Esophagus muscularis mucosa (tissue), 4 donors: ENCODE results near the gene ASB1. TPM values are rescaled to one million over a fixed set of nuclear protein-coding genes. Genes with fewer than 3 reads are reported as not detected.
A peak's percentile ranks its signal among the peaks of the same experiment; 100 is the strongest.

Experiments used
- DNase-seq: peaks from one replicate; pipeline ENCODE4 v3.0.0-alpha.2; 2017; ENCODE audit errors: extremely low spot score
- H3K27ac ChIP-seq, 4 donors: fragments of 200-600 bp; sonication (generic); replicated peaks in 1 of 4; 1 replicate in 3 of 4; 2 replicates in 1 of 4; pipeline ENCODE4 v1.5.1; 2016 to 2019; ENCODE audit warnings: mild to moderate bottlenecking in 1 of 4
- H3K27me3 ChIP-seq, 4 donors: fragments of 200-600 bp; sonication (generic); one replicate each; pipeline versions ENCODE4 v1.5.1 to v1.6.0; 2016 to 2019
- H3K36me3 ChIP-seq, 4 donors: fragments of 200-600 bp; sonication (generic); one replicate each; pipeline ENCODE4 v1.5.1; 2016 to 2019
- H3K4me1 ChIP-seq, 4 donors: fragments of 200-600 bp; sonication (generic); one replicate each; pipeline ENCODE4 v1.5.1; 2016 to 2019
- H3K4me3 ChIP-seq, 4 donors: fragments of 200-600 bp; sonication (generic); 1 replicate in 2 of 4; 2 replicates in 2 of 4; pipeline ENCODE4 v1.5.1; 2016 to 2019; ENCODE audit warnings: mild to moderate bottlenecking in 4 of 4, moderate library complexity in 1 of 4
- H3K9me3 ChIP-seq, 4 donors: fragments of 200-600 bp; sonication (generic); 1 replicate in 3 of 4; 2 replicates in 1 of 4; pipeline ENCODE4 v1.5.1; 2016 to 2019
- EP300 ChIP-seq: sonication (generic); formaldehyde crosslinking; IDR thresholded peaks from one replicate; pipeline ENCODE4 v1.6.1; 2017; ENCODE audit warnings: antibody characterized with exemption
- POLR2A ChIP-seq: fragments of 450-650 bp; IDR thresholded peaks from one replicate; pipeline ENCODE4 v1.6.1; 2017; ENCODE audit warnings: antibody characterized with exemption, moderate library complexity, mild to moderate bottlenecking, low read depth
- POLR2AphosphoS5 ChIP-seq, 2 donors: sonication (generic); formaldehyde crosslinking; IDR thresholded peaks; one replicate each; pipeline ENCODE4 v1.6.1; 2017; ENCODE audit warnings: antibody characterized with exemption in 2 of 2
- WGBS: methylation state at CpG from one replicate; pipeline ENCODE4 v1.1.5; 2018; 5-methylcytosine and 5-hydroxymethylcytosine counted together
- intact Hi-C: fragments of 100-400 bp; cut with DNase I; formaldehyde crosslinking; loops from one replicate; pipeline ENCODE4 v1.15.1; 2023
- total RNA-seq, 4 donors: library from RNA; depleted of rRNA; stranded (reverse); fragments of >200 nt; gene quantifications; one replicate each; pipeline versions ENCODE4 v1.1.0 to v1.2.1, GENCODE V29; 2016
- TF ChIP-seq, protein P1 (sequence below), 3 experiments: fragments of 200-600 bp in 2 of 3; fragments of 450-650 bp in 1 of 3; sonication (generic) in 2 of 3; IDR thresholded peaks; one replicate each; pipeline ENCODE4 v1.5.1; 2017 to 2019; ENCODE audit warnings: antibody characterized with exemption in 3 of 3, mild to moderate bottlenecking in 2 of 3, moderate library complexity in 1 of 3

The ASB1 gene
- total RNA-seq, 4 donors from 2014 or later: 19.9 to 42.1 (median 33.9) TPM

- H3K27me3 ChIP-seq: peaks cover 0 to 11% (median 0%) of the 10 kb centered on the region in 4 donors
- TF ChIP-seq, protein P1, sequence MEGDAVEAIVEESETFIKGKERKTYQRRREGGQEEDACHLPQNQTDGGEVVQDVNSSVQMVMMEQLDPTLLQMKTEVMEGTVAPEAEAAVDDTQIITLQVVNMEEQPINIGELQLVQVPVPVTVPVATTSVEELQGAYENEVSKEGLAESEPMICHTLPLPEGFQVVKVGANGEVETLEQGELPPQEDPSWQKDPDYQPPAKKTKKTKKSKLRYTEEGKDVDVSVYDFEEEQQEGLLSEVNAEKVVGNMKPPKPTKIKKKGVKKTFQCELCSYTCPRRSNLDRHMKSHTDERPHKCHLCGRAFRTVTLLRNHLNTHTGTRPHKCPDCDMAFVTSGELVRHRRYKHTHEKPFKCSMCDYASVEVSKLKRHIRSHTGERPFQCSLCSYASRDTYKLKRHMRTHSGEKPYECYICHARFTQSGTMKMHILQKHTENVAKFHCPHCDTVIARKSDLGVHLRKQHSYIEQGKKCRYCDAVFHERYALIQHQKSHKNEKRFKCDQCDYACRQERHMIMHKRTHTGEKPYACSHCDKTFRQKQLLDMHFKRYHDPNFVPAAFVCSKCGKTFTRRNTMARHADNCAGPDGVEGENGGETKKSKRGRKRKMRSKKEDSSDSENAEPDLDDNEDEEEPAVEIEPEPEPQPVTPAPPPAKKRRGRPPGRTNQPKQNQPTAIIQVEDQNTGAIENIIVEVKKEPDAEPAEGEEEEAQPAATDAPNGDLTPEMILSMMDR (IDR thresholded peaks at IDR 0.05): no peak
- TF ChIP-seq POLR2AphosphoS5 (IDR thresholded peaks at IDR 0.05): no peak
- no peak for TF ChIP-seq POLR2A
- TF ChIP-seq EP300: no peak
- H3K27ac ChIP-seq: no peak overlapping the region
- H3K4me1 ChIP-seq: no peaks in the 10 kb centered on the region
- peak; percentile 53 for DNase-seq
- H3K9me3 ChIP-seq: no peaks in the 10 kb centered on the region
- no peaks in the 10 kb centered on the region for H3K36me3 ChIP-seq
- WGBS: 92% methylated on average over 9 of the region's 10 CpGs
- no peak overlapping the region for H3K4me3 ChIP-seq
- intact Hi-C loops: no loop called here
These were observed 68.7 kb downstream of the ASB1 start for GRCh38 chr2:238495422-238495821.

DNA sequence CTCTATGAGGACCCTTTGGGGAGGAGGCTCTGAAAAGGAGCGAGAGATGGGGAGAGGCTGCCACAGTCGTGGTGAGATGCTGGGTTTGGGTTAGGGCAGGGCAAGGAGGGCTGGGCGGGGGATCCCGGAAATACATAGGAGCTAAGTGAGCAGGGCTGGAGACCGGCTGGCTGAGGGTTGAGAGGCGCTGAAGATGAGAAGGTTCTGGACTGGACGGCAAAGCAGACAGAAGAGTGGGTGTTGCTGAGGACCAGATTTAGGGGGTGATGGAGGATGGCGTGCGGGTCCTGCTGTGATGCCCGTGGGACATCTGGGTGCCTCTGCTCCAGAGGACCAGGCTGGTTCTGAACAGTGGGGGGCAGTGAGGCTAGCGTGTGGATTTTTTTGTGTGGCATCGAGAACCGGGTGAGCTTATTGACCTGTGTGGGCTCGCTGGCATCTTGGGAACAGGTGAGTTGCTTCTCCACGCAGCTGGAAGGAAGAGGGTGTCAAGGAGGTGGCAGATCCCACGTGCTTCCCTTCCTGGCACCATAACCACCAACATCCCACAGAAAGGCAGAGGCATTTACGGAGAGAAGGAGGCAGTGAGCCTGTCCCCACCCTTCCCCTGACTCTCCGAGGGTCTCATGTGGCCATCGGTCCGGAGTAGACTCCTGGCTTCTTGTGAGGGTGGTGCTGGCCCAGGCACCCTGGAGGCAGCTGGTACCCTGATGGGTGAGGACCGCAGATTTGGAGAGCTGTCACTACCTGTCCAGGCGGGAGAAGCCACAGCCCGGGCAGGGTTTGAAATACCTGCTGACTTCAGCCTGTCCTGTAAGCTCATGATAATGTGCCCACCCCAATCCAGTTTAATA is 70.3 kb downstream of the ASB1 start:
- intact Hi-C loops: no loop called here
- DNase-seq: peak; percentile 79
- no peak overlapping the region for H3K4me3 ChIP-seq
- TF ChIP-seq, protein P1 (IDR thresholded peaks at IDR 0.05): no peak
- TF ChIP-seq POLR2A: no peak
- no peak for TF ChIP-seq POLR2AphosphoS5 (IDR thresholded peaks at IDR 0.05)
- no peak for TF ChIP-seq EP300
- H3K27ac ChIP-seq: no peak overlapping the region
- H3K4me1 ChIP-seq: no peaks in the 10 kb centered on the region
- H3K27me3 ChIP-seq: peaks cover 0 to 11% (median 0%) of the 10 kb centered on the region in 4 donors
- H3K9me3 ChIP-seq: no peaks in the 10 kb centered on the region
- WGBS: 90% methylated on average over 20 of the region's 23 CpGs
- H3K36me3 ChIP-seq: no peaks in the 10 kb centered on the region

DNA sequence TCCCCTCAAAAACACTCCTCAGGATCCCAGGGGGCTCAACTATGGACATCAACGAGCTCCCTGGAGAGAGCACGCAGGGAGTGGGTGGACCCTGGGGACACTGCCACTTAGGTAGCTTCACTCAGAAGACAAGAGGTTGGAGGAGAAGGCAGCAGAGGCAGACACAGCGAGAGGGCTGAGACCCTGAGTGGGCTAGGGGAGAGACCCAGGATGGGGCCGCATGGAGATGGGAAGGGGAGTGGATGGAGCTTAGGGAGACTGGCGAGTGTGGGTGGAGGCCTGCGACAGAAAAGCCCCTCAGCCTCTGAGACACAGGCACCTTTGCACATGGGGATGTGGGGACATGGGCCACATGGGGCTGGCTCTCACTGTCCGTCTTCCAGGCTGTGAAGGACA is 70.9 kb downstream of the ASB1 start:
- Histone ChIP-seq H3K9me3 (no peaks in the 10 kb centered on the region), H3K27ac (no peak overlapping the region), H3K27me3 (peaks cover 0 to 11% (median 0%) of the 10 kb centered on the region in 4 donors), H3K36me3 (no peaks in the 10 kb centered on the region), H3K4me3 (no peak overlapping the region), H3K4me1 (no peaks in the 10 kb centered on the region)
- intact Hi-C loops: no loop called here
- peak; percentile 89 for DNase-seq
- no peak for TF ChIP-seq POLR2AphosphoS5 (IDR thresholded peaks at IDR 0.05)
- WGBS: 92% methylated on average over 7 of the region's 7 CpGs

DNA sequence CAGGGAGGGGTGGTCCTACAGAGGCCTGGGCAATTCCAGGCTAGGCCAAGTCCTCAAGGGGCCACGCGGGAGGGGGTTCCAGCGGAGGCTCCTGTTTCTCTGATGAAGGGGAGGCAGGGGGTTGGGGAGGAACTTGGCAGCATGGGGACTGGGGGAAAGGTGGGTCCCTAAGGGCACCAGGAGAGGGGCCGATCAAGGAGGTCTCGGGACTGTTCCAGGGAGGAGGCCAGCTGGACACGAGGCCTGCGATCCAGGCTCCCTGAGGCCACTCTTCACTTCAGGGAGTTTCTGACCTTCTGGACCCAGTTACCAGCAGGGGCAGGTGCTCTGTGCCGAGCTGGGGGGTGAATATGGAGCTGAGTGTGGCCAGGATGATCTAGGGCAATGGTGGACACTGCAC is 71.5 kb downstream of the ASB1 start:
- H3K4me3 ChIP-seq: no peak overlapping the region
- H3K27ac ChIP-seq: no peak overlapping the region
- no peaks in the 10 kb centered on the region for H3K4me1 ChIP-seq
- DNase-seq: peak; percentile 60
- TF ChIP-seq POLR2AphosphoS5 (IDR thresholded peaks at IDR 0.05) (no peak), EP300 (no peak), POLR2A (no peak)
- TF ChIP-seq, protein P1 (IDR thresholded peaks at IDR 0.05): no peak
- peaks cover 0 to 11% (median 0%) of the 10 kb centered on the region in 4 donors for H3K27me3 ChIP-seq
- H3K36me3 ChIP-seq: no peaks in the 10 kb centered on the region
- intact Hi-C loops: no loop called here
- 96% methylated on average over 5 of the region's 8 CpGs for WGBS
- no peaks in the 10 kb centered on the region for H3K9me3 ChIP-seq

DNA sequence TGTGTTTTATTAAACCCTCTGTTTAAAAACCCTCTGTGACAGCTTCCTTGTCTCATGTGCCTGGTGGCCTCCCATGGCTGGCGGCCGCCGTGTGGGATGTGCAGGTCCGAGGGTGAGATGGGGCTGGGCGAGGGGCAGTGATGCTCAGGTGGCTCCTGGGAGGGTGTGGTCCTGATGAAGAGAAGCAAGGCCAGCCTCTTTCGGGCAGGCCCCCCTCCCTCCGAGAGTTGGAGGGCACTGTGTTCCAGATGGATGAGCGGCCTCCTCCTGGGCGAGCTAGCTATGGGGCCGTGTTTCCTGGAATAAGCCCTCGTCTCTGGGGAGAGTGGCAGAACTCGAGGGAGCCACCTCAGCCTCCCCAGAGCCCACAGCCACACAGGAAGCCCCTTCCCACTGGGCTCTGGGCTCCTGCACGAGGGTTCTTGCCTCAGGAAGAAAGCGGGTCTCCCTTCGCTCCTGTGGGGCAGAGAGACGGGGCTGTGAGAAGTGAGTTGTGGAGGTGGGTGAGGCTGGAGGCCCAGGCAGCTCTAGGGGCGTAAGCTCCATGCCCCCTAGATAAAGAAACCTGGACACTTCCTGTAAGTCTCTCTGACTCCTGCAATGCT is 72.1 kb downstream of the ASB1 start:
- 91% methylated on average over 17 of the region's 17 CpGs for WGBS
- intact Hi-C loops: no loop called here

More for the DNA sequence above, 72.1 kb downstream of the ASB1 start:
- Histone ChIP-seq H3K4me3 (no peak overlapping the region), H3K4me1 (no peaks in the 10 kb centered on the region), H3K36me3 (no peaks in the 10 kb centered on the region), H3K27ac (no peak overlapping the region), H3K27me3 (peaks cover 0 to 11% (median 0%) of the 10 kb centered on the region in 4 donors), H3K9me3 (no peaks in the 10 kb centered on the region)
- DNase-seq: no peak
- TF ChIP-seq POLR2AphosphoS5 (IDR thresholded peaks at IDR 0.05): no peak
